ENCODE results near the gene CMPK2.

Gene CMPK2

DNA sequence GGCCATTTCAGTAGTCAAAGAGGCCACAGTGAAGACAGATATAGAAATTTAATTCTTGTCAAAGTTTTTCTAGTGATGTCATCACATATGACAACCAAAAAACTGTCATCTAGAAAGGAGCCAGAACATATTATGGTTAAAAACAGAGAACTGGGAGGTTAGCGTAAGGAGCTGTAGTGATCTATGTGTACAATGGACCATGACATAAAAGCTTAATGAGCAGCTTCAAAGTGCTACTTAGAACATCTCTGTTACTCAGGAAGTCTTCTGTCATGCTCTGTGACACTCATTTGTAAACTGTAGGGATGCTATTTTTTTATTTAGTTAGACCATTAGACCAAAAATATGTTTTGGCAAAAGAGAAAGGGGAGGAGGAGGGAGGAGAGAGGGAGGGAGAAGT is 57.3 kb downstream of the CMPK2 start:
- H3K4me3 ChIP-seq (ENCODE audit: low read depth, low read length) = no peak overlapping the region
- peaks cover 39% of the 10 kb centered on the region for H3K4me1 ChIP-seq (ENCODE audit: control insufficient read depth, insufficient read depth, low read length)
- peaks cover 47% of the 10 kb centered on the region for H3K27me3 ChIP-seq (ENCODE audit: control insufficient read depth, insufficient read depth, low read length)

DNA sequence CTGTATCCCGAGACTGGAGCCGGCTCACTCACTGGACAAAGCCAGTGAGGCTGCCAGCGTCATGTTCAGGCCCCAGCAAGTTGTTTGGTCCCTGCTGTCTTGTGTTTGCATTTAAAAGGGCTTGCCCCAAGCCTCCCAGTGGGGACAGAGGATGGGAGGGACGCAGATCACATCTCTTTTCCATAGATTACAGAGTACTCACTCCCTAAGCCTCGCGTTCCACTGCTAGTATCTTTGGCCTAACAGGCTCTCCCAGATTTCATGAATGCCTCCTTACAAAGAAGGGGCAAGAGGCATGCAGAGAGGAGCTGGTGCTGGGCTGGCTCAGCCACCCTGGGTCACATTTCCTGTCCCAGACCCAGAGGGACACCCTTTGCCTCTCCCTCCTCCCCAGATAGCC is 59.1 kb downstream of the CMPK2 start:
- no peaks in the 10 kb centered on the region for H3K36me3 ChIP-seq (ENCODE audit: control insufficient read depth, insufficient read depth, low read length)
- no peak overlapping the region; the same call in 1 of the 2 replicates for H3K4me3 ChIP-seq (ENCODE audit: low read depth, low read length)
- no peaks in the 10 kb centered on the region for H3K9me3 ChIP-seq (ENCODE audit: control insufficient read depth, insufficient read depth, low read length)
- H3K27ac ChIP-seq (ENCODE audit: low read depth, low read length) = peak overlapping the region; percentile 68
- peaks cover 42% of the 10 kb centered on the region for H3K4me1 ChIP-seq (ENCODE audit: control insufficient read depth, insufficient read depth, low read length)
- peaks cover 54% of the 10 kb centered on the region for H3K27me3 ChIP-seq (ENCODE audit: control insufficient read depth, insufficient read depth, low read length)
- no peak overlapping the region for H3K9ac ChIP-seq (ENCODE audit: low read depth, low read length)

More for the DNA sequence above, 57.3 kb downstream of the CMPK2 start:
- no peaks in the 10 kb centered on the region for H3K9me3 ChIP-seq (ENCODE audit: control insufficient read depth, insufficient read depth, low read length)
- no peak overlapping the region for H3K27ac ChIP-seq (ENCODE audit: low read depth, low read length)
- no peaks in the 10 kb centered on the region for H3K36me3 ChIP-seq (ENCODE audit: control insufficient read depth, insufficient read depth, low read length)
- no peak overlapping the region for H3K9ac ChIP-seq (ENCODE audit: low read depth, low read length)

DNA sequence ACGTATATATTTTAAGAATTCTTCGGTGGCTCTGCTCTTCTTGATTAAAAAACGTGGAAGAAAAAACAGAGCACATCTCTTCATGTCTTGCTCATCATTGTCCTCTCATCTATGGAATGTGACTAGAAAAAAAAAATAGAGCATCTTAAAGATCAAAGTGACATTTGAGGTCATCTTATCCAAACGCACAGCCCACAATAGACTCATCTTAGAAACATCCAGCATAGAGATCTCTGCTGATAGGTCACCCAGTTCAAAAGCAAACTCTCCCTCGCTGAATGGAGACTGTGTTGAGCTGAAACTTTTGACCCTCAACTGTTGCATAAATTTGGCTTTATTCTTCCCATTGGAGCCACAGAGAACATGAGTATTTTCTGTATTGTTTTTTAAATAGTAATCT is 65.2 kb downstream of the CMPK2 start:
- Histone ChIP-seq H3K27me3 (ENCODE audit: control insufficient read depth, insufficient read depth, low read length) (peaks cover 19% of the 10 kb centered on the region), H3K9ac (ENCODE audit: low read depth, low read length) (no peak overlapping the region), H3K27ac (ENCODE audit: low read depth, low read length) (no peak overlapping the region), H3K36me3 (ENCODE audit: control insufficient read depth, insufficient read depth, low read length) (no peaks in the 10 kb centered on the region), H3K4me3 (ENCODE audit: low read depth, low read length) (no peak overlapping the region), H3K9me3 (ENCODE audit: control insufficient read depth, insufficient read depth, low read length) (no peaks in the 10 kb centered on the region), H3K4me1 (ENCODE audit: control insufficient read depth, insufficient read depth, low read length) (peaks cover 27% of the 10 kb centered on the region)

Data from HUES48 (cell line).